MM.1S (cell line): ENCODE measurements around the gene GZMA.

ENCODE experiments used
- CTCF ChIP-seq: fragments of 300-600 bp; sonication (generic); IDR thresholded peaks from 2 replicates; pipeline ENCODE4 v1.5.1; 2016; ENCODE audit warnings: antibody characterized with exemption, low read length, mixed read lengths
- EZH2 ChIP-seq: fragments of 300-600 bp; sonication (generic); optimal IDR thresholded peaks from 2 replicates; pipeline ENCODE3; 2017; ENCODE audit warnings: low read depth, mild to moderate bottlenecking, antibody characterized with exemption, low read length, mixed read lengths

- TF ChIP-seq CTCF (no peak), EZH2 (no peak)
These were observed 43.6 kb downstream of the GZMA start for GRCh38 chr5:55146080-55146479.
